Measurements from ENCODE around the gene CD81.

DNA sequence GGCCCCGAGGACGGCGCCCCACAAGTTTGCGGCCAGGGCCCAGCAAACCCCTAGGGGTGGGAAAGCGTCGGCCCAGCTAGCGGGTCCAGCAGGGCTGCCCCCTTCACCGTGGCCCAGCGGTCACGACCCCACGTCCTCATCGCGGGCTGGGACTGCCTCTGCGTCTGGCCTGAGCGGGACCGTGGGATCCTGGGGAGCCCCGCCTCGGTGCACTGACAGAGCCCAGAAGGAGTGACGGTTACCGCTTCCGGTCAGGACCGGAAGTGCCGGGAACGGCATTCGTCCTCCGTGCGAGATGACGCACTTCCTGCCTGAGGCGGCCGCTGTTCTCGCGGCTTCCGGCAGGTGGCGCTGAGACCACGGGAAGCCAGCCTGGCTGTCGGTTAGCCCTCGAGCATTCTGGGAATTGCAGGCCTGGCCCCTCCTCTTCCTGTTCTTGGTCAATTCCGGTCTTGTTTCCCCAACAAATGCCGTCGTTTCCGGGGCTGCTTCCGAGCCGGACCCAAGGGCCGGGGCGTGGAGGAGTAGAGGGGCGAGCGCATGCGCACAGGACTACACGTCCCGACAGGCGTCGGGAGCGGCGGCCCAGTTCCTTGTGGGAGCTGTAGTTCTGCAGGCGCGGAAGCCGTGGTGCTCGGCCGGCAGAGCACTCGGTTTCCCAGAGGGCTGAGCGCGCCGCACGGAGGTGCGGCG is 23.1 kb downstream of the CD81 start, which contains the start of gene TSSC4:
- TF ChIP-seq RAD21 (IDR thresholded peaks at IDR 0.05; ENCODE audit: low read depth) (no peak), POLR2AphosphoS5 (IDR thresholded peaks at IDR 0.05; ENCODE audit: low read depth, low read length) (peak; percentile 89), SIN3A (IDR thresholded peaks at IDR 0.05; ENCODE audit: low read depth) (no peak), POLR2A (IDR thresholded peaks at IDR 0.05; ENCODE audit: borderline replicate concordance, extremely low read depth, insufficient read depth, insufficient read length) (peak; percentile 32), EZH2 (IDR thresholded peaks at IDR 0.05) (no peak)
- TF ChIP-seq, protein P1, sequence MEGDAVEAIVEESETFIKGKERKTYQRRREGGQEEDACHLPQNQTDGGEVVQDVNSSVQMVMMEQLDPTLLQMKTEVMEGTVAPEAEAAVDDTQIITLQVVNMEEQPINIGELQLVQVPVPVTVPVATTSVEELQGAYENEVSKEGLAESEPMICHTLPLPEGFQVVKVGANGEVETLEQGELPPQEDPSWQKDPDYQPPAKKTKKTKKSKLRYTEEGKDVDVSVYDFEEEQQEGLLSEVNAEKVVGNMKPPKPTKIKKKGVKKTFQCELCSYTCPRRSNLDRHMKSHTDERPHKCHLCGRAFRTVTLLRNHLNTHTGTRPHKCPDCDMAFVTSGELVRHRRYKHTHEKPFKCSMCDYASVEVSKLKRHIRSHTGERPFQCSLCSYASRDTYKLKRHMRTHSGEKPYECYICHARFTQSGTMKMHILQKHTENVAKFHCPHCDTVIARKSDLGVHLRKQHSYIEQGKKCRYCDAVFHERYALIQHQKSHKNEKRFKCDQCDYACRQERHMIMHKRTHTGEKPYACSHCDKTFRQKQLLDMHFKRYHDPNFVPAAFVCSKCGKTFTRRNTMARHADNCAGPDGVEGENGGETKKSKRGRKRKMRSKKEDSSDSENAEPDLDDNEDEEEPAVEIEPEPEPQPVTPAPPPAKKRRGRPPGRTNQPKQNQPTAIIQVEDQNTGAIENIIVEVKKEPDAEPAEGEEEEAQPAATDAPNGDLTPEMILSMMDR (IDR thresholded peaks at IDR 0.05 in 2 of 3, conservative IDR thresholded peaks at IDR 0.05 in 1 of 3; ENCODE audit: borderline replicate concordance in 1 of 3, insufficient read depth in 1 of 3, low read depth in 2 of 3, low read length in 2 of 3), result peak in 2 of 3 experiments; percentile 94 to 96; a peak in 4 of 6 replicates
- TF ChIP-seq, protein P2, sequence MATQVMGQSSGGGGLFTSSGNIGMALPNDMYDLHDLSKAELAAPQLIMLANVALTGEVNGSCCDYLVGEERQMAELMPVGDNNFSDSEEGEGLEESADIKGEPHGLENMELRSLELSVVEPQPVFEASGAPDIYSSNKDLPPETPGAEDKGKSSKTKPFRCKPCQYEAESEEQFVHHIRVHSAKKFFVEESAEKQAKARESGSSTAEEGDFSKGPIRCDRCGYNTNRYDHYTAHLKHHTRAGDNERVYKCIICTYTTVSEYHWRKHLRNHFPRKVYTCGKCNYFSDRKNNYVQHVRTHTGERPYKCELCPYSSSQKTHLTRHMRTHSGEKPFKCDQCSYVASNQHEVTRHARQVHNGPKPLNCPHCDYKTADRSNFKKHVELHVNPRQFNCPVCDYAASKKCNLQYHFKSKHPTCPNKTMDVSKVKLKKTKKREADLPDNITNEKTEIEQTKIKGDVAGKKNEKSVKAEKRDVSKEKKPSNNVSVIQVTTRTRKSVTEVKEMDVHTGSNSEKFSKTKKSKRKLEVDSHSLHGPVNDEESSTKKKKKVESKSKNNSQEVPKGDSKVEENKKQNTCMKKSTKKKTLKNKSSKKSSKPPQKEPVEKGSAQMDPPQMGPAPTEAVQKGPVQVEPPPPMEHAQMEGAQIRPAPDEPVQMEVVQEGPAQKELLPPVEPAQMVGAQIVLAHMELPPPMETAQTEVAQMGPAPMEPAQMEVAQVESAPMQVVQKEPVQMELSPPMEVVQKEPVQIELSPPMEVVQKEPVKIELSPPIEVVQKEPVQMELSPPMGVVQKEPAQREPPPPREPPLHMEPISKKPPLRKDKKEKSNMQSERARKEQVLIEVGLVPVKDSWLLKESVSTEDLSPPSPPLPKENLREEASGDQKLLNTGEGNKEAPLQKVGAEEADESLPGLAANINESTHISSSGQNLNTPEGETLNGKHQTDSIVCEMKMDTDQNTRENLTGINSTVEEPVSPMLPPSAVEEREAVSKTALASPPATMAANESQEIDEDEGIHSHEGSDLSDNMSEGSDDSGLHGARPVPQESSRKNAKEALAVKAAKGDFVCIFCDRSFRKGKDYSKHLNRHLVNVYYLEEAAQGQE (IDR thresholded peaks at IDR 0.05; ENCODE audit: low read depth), result no peak

Data from HCT116 (cell line).